Measurements from ENCODE around the gene CREG1.
A peak's percentile ranks its signal among the peaks of the same experiment; 100 is the strongest.

The CREG1 gene

GRCh38 chr1:167548059-167548932, 5.3 kb downstream of the CREG1 start:
- Histone ChIP-seq H3K4me3 (no peak overlapping the region), H3K27me3 (no peaks in the 10 kb centered on the region), H3K9ac (no peak overlapping the region), H3K27ac (no peak overlapping the region), H3K4me2 (no peak overlapping the region), H3K36me3 (peaks cover 27% of the 10 kb centered on the region), H3K4me1 (peaks cover 22% of the 10 kb centered on the region), H4K20me1 (no peaks in the 10 kb centered on the region; the same call in 1 of the 2 replicates), H3K9me3 (no peaks in the 10 kb centered on the region)
- no peak for TF ChIP-seq Cebpa-rat (IDR thresholded peaks at IDR 0.05)

GRCh38 chr1:167546935-167547334, 6.6 kb downstream of the CREG1 start:
- H3K27me3 ChIP-seq = no peaks in the 10 kb centered on the region
- no peak overlapping the region for H3K9ac ChIP-seq
- peaks cover 11% of the 10 kb centered on the region for H3K4me1 ChIP-seq
- no peak for TF ChIP-seq Cebpa-rat (IDR thresholded peaks at IDR 0.05)
- no peaks in the 10 kb centered on the region for H3K9me3 ChIP-seq
- H3K27ac ChIP-seq = no peak overlapping the region
- H3K4me2 ChIP-seq = no peak overlapping the region
- no peaks in the 10 kb centered on the region; the same call in 1 of the 2 replicates for H4K20me1 ChIP-seq
- H3K4me3 ChIP-seq = no peak overlapping the region
- peaks cover 32% of the 10 kb centered on the region for H3K36me3 ChIP-seq

- H3K36me3 ChIP-seq = peaks cover 32% of the 10 kb centered on the region
- no peak overlapping the region; the same call in 1 of the 2 replicates for H3K9ac ChIP-seq
- H3K27ac ChIP-seq = no peak overlapping the region
- H3K4me3 ChIP-seq = no peak overlapping the region
- H3K4me2 ChIP-seq = peak overlapping the region; percentile 30; the same call in 1 of the 2 replicates
- H3K4me1 ChIP-seq = peaks cover 11% of the 10 kb centered on the region
- no peaks in the 10 kb centered on the region for H4K20me1 ChIP-seq
- no peaks in the 10 kb centered on the region for H3K9me3 ChIP-seq
- H3K27me3 ChIP-seq = no peaks in the 10 kb centered on the region
- TF ChIP-seq Cebpa-rat (IDR thresholded peaks at IDR 0.05) = no peak
These were observed 8.2 kb downstream of the CREG1 start for GRCh38 chr1:167545349-167545748.

GRCh38 chr1:167544447-167545093, 9.0 kb downstream of the CREG1 start:
- H3K9ac ChIP-seq = no peak overlapping the region
- H3K27me3 ChIP-seq = no peaks in the 10 kb centered on the region
- no peaks in the 10 kb centered on the region for H3K9me3 ChIP-seq
- H3K36me3 ChIP-seq = peaks cover 32% of the 10 kb centered on the region
- H3K4me3 ChIP-seq = no peak overlapping the region
- no peak overlapping the region for H3K27ac ChIP-seq
- peaks cover 12% of the 10 kb centered on the region for H3K4me1 ChIP-seq
- peak; percentile 71; the same call in 1 of the 2 replicates for TF ChIP-seq Cebpa-rat (IDR thresholded peaks at IDR 0.05)
- no peak overlapping the region for H3K4me2 ChIP-seq
- H4K20me1 ChIP-seq = no peaks in the 10 kb centered on the region

GRCh38 chr1:167543199-167543990, 10.2 kb downstream of the CREG1 start:
- H3K4me2 ChIP-seq = no peak overlapping the region
- H3K27ac ChIP-seq = no peak overlapping the region
- no peak for TF ChIP-seq Cebpa-rat (IDR thresholded peaks at IDR 0.05)
- no peaks in the 10 kb centered on the region for H3K9me3 ChIP-seq
- H3K9ac ChIP-seq = no peak overlapping the region
- H3K4me3 ChIP-seq = no peak overlapping the region
- H4K20me1 ChIP-seq = no peaks in the 10 kb centered on the region
- peaks cover 32% of the 10 kb centered on the region for H3K36me3 ChIP-seq
- H3K4me1 ChIP-seq = peaks cover 16% of the 10 kb centered on the region
- H3K27me3 ChIP-seq = no peaks in the 10 kb centered on the region

- Histone ChIP-seq H3K27me3 (no peaks in the 10 kb centered on the region), H3K9ac (no peak overlapping the region), H3K4me3 (no peak overlapping the region), H3K9me3 (no peaks in the 10 kb centered on the region), H3K36me3 (peaks cover 26% of the 10 kb centered on the region), H3K4me1 (peaks cover 16% of the 10 kb centered on the region), H3K27ac (no peak overlapping the region), H3K4me2 (no peak overlapping the region), H4K20me1 (no peaks in the 10 kb centered on the region)
- TF ChIP-seq Cebpa-rat (IDR thresholded peaks at IDR 0.05) = no peak
These were observed 11.2 kb downstream of the CREG1 start for GRCh38 chr1:167542109-167543032.

- H3K4me3 ChIP-seq = no peak overlapping the region
- H4K20me1 ChIP-seq = no peaks in the 10 kb centered on the region
- no peak overlapping the region for H3K27ac ChIP-seq
- H3K4me1 ChIP-seq = peaks cover 16% of the 10 kb centered on the region
- H3K36me3 ChIP-seq = peaks cover 21% of the 10 kb centered on the region
- H3K4me2 ChIP-seq = no peak overlapping the region
- TF ChIP-seq Cebpa-rat (IDR thresholded peaks at IDR 0.05) = no peak
- H3K9ac ChIP-seq = no peak overlapping the region
- H3K27me3 ChIP-seq = no peaks in the 10 kb centered on the region
- H3K9me3 ChIP-seq = no peaks in the 10 kb centered on the region
These were observed 12.0 kb downstream of the CREG1 start for GRCh38 chr1:167541610-167542009.

- H3K9me3 ChIP-seq = no peaks in the 10 kb centered on the region
- H3K36me3 ChIP-seq = peaks cover 17% of the 10 kb centered on the region
- no peaks in the 10 kb centered on the region for H4K20me1 ChIP-seq
- no peak overlapping the region for H3K4me3 ChIP-seq
- H3K27me3 ChIP-seq = no peaks in the 10 kb centered on the region
- H3K4me2 ChIP-seq = no peak overlapping the region
- H3K27ac ChIP-seq = no peak overlapping the region
- TF ChIP-seq Cebpa-rat (IDR thresholded peaks at IDR 0.05) = no peak
- H3K4me1 ChIP-seq = peaks cover 16% of the 10 kb centered on the region
- H3K9ac ChIP-seq = no peak overlapping the region
These were observed 12.6 kb downstream of the CREG1 start for GRCh38 chr1:167541003-167541402.

GRCh38 chr1:167538657-167539056, 14.9 kb downstream of the CREG1 start:
- Histone ChIP-seq H3K9me3 (no peaks in the 10 kb centered on the region), H3K27me3 (no peaks in the 10 kb centered on the region), H3K4me2 (no peak overlapping the region), H3K27ac (no peak overlapping the region), H3K4me1 (peaks cover 5% of the 10 kb centered on the region; the same call in 1 of the 2 replicates), H3K36me3 (0 out of 2 replicates have a peak, but pooled peaks cover 5% of the 10 kb centered on the region), H3K4me3 (no peak overlapping the region), H4K20me1 (no peaks in the 10 kb centered on the region), H3K9ac (no peak overlapping the region)
- TF ChIP-seq Cebpa-rat (IDR thresholded peaks at IDR 0.05) = no peak
